ENCODE results near the gene CNIH3. TPM values are rescaled to one million over a fixed set of nuclear protein-coding genes. Genes with fewer than 3 reads are reported as not detected.

Gene CNIH3
- total RNA-seq, 1 experiment from 2014 or later, result 3.4 TPM

DNA sequence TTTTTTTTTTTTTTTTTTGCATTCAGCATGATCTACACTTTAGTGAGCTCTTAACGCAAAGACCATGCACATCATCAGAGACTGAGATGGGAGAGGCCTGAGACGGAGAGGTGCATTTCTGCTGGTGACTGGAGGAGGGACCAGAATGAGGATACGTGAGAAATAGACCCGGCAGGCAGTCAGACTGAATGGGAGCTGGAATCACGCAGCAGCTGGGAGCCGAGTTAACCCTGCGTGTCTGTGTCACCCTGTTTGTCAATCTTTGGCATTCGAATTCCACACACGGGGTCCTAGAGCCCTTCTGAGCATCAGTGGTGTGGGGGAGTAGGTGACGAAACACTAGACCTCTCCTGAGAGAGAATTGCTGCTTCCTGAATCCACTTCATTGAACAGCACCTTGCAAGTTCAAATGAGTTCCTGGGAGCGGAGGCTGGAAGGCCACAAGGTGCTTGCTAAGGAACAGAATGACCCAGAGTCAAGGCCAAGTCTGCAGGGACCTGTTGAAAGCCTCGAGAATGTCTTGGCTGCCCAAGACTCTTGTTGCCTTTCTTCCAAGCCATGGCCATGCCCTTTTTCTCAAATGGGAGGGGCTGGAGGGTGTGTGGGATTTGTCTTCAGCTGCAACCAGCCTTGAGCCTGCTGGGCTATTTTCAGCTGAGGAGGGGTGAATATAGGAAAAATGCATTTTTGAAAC, 123.3 kb downstream of the CNIH3 start:
- Mint-ChIP-seq H3K4me1 (ENCODE audit: insufficient read depth, unreplicated experiment) (peaks cover 11% of the 10 kb centered on the region), H3K9me3 (ENCODE audit: unreplicated experiment) (no peaks in the 10 kb centered on the region), H3K27me3 (ENCODE audit: insufficient read depth, unreplicated experiment) (no peaks in the 10 kb centered on the region), H3K4me3 (ENCODE audit: unreplicated experiment) (no peak overlapping the region), H3K36me3 (ENCODE audit: insufficient read depth, unreplicated experiment) (no peaks in the 10 kb centered on the region), H3K27ac (ENCODE audit: low read depth, unreplicated experiment) (no peak overlapping the region)
- POLR2A ChIA-PET, result interaction anchor here (0.9 kb wide), 1 partner anchor 11 kb away, joined by 3 read pairs; no protein-coding TSS in a partner anchor
- BruUV-seq (replicated peaks), result no TSS peak
- intact Hi-C loops (cut with micrococcal nuclease), result no loop called here
- TF ChIP-seq, protein P1, sequence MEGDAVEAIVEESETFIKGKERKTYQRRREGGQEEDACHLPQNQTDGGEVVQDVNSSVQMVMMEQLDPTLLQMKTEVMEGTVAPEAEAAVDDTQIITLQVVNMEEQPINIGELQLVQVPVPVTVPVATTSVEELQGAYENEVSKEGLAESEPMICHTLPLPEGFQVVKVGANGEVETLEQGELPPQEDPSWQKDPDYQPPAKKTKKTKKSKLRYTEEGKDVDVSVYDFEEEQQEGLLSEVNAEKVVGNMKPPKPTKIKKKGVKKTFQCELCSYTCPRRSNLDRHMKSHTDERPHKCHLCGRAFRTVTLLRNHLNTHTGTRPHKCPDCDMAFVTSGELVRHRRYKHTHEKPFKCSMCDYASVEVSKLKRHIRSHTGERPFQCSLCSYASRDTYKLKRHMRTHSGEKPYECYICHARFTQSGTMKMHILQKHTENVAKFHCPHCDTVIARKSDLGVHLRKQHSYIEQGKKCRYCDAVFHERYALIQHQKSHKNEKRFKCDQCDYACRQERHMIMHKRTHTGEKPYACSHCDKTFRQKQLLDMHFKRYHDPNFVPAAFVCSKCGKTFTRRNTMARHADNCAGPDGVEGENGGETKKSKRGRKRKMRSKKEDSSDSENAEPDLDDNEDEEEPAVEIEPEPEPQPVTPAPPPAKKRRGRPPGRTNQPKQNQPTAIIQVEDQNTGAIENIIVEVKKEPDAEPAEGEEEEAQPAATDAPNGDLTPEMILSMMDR (IDR thresholded peaks at IDR 0.05; ENCODE audit: unreplicated experiment), result no peak
- no peak for DNase-seq (ENCODE audit: unreplicated experiment)
- CTCF ChIA-PET, result interaction anchor here (0.6 to 2.2 kb wide), 3 partner anchors 9 to 112 kb away, joined by 4 to 8 read pairs (median 5); no protein-coding TSS in a partner anchor

DNA sequence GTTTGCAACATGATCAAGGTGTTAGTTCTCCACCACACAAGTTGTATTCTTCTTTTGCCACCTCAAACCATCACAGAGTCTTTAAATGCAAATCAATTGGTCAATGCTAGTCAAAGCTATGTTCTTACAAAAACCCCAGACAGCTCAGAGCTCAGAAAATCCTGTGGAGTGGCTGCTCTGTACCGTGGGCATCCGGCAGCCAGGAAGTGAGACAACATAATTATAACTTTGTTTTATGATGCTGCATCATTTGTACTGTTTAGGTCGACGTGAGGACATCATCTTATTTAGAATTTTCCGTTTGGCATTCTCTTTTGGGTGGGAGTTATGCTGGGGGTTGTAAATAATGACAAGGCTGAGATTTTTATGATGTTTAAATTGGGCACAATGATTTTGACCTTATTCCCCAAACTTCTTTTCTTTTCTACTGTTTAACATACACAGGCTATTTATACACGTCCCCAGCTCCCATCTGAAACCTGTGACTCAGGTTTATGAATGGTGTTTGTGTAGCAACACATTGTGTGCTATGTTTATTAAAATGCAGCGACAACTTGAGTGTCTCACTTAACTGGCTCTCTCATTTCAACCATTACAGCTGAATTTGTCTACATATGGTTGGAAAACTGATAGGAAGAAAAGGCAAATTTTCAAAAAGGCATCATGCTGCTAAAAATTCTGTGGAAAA, 124.0 kb downstream of the CNIH3 start:
- H3K27ac Mint-ChIP-seq (ENCODE audit: low read depth, unreplicated experiment), result no peak overlapping the region
- no peak for DNase-seq (ENCODE audit: unreplicated experiment)
- CTCF ChIA-PET, result interaction anchor here (1.1 to 2.2 kb wide), 4 partner anchors 12 to 223 kb away, joined by 3 to 8 read pairs (median 6); no protein-coding TSS in a partner anchor
- H3K4me3 Mint-ChIP-seq (ENCODE audit: unreplicated experiment), result no peak overlapping the region
- POLR2A ChIA-PET, result interaction anchor here (0.6 to 0.9 kb wide), 2 partner anchors 10 to 208 kb away, joined by 3 read pairs; no protein-coding TSS in a partner anchor
- no TSS peak for BruUV-seq (replicated peaks)
- H3K4me1 Mint-ChIP-seq (ENCODE audit: insufficient read depth, unreplicated experiment), result peaks cover 11% of the 10 kb centered on the region
- intact Hi-C loops (cut with micrococcal nuclease), result no loop called here
- H3K36me3 Mint-ChIP-seq (ENCODE audit: insufficient read depth, unreplicated experiment), result no peaks in the 10 kb centered on the region
- no peaks in the 10 kb centered on the region for H3K27me3 Mint-ChIP-seq (ENCODE audit: insufficient read depth, unreplicated experiment)
- TF ChIP-seq, protein P1 (IDR thresholded peaks at IDR 0.05; ENCODE audit: unreplicated experiment), result no peak
- no peaks in the 10 kb centered on the region for H3K9me3 Mint-ChIP-seq (ENCODE audit: unreplicated experiment)

DNA sequence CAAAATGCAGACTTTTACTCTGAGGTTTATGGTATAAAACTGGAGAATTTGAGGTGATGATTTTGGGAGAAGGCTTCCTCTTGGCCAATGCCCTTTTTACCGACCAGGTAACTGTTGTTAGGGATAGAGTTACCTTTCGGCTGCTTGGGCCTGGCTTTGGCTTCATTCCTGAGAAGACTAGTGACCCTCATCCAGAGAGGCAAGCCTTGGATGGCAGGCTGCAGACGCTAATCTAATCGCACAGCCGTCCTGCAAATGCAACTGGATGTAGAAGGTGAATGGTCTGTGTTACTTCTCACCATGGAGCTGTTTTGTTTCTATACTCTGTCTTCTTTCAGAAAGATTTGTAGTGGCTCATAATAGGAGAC, 124.6 kb downstream of the CNIH3 start:
- POLR2A ChIA-PET, result interaction anchor here (0.6 to 0.9 kb wide), 2 partner anchors 10 to 208 kb away, joined by 3 read pairs; no protein-coding TSS in a partner anchor
- Mint-ChIP-seq H3K27ac (ENCODE audit: low read depth, unreplicated experiment) (no peak overlapping the region), H3K4me1 (ENCODE audit: insufficient read depth, unreplicated experiment) (peaks cover 11% of the 10 kb centered on the region), H3K4me3 (ENCODE audit: unreplicated experiment) (no peak overlapping the region), H3K27me3 (ENCODE audit: insufficient read depth, unreplicated experiment) (no peaks in the 10 kb centered on the region), H3K9me3 (ENCODE audit: unreplicated experiment) (no peaks in the 10 kb centered on the region), H3K36me3 (ENCODE audit: insufficient read depth, unreplicated experiment) (no peaks in the 10 kb centered on the region)
- TF ChIP-seq, protein P1 (IDR thresholded peaks at IDR 0.05; ENCODE audit: unreplicated experiment), result no peak
- CTCF ChIA-PET, result interaction anchor here (1.1 to 2.2 kb wide), 4 partner anchors 13 to 224 kb away, joined by 3 to 8 read pairs (median 6); no protein-coding TSS in a partner anchor
- intact Hi-C loops (cut with micrococcal nuclease), result no loop called here
- no TSS peak for BruUV-seq (replicated peaks)
- no peak for DNase-seq (ENCODE audit: unreplicated experiment)

DNA sequence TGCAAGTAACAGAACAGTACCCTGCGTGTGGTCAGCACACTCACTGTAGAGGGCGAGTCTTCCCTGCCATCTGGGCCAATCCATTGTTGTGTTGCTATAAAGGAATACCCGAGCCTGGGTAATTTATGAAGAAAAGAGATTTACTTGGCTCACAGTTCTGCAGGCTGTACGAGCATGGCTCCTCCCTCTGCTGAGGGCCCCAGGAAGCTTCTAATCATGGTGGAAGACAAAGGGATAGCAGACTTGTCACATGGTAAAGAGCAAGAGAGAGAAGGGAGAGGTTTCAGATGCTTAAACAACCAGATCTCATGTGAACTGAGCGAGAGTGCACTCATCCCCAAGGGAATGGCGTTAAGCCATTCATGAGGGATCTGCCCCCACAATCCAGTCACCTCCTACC, 126.2 kb downstream of the CNIH3 start:
- Mint-ChIP-seq H3K9me3 (ENCODE audit: unreplicated experiment) (no peaks in the 10 kb centered on the region), H3K27ac (ENCODE audit: low read depth, unreplicated experiment) (no peak overlapping the region), H3K27me3 (ENCODE audit: insufficient read depth, unreplicated experiment) (no peaks in the 10 kb centered on the region), H3K36me3 (ENCODE audit: insufficient read depth, unreplicated experiment) (no peaks in the 10 kb centered on the region), H3K4me3 (ENCODE audit: unreplicated experiment) (no peak overlapping the region), H3K4me1 (ENCODE audit: insufficient read depth, unreplicated experiment) (peaks cover 5% of the 10 kb centered on the region)
- BruUV-seq (replicated peaks), result no TSS peak
- POLR2A ChIA-PET, result no interaction called here
- CTCF ChIA-PET, result interaction anchor here (0.6 to 1.6 kb wide), 5 partner anchors 8 to 243 kb away, joined by 3 to 6 read pairs (median 4); no protein-coding TSS in a partner anchor
- TF ChIP-seq, protein P1 (IDR thresholded peaks at IDR 0.05; ENCODE audit: unreplicated experiment), result no peak
- no peak for DNase-seq (ENCODE audit: unreplicated experiment)
- intact Hi-C loops (cut with micrococcal nuclease), result no loop called here

Data from MCF 10A (cell line).